HG02678 (cell line): Measurements from ENCODE around the gene PCSK7.

Experiments
- ATAC-seq: cut with Tn5 transposase; IDR thresholded peaks from one replicate; pipeline ENCODE4 v1.9.1; 2021; ENCODE audit warnings: mild to moderate bottlenecking, moderate library complexity; ENCODE audit not compliant: unreplicated experiment

The PCSK7 gene

GRCh38 chr11:117170210-117170609 lies 61.7 kb downstream of the PCSK7 start:
- no peak for ATAC-seq

- ATAC-seq: no peak
Observed at GRCh38 chr11:117169736-117170135, 62.1 kb downstream of the PCSK7 start.

DNA sequence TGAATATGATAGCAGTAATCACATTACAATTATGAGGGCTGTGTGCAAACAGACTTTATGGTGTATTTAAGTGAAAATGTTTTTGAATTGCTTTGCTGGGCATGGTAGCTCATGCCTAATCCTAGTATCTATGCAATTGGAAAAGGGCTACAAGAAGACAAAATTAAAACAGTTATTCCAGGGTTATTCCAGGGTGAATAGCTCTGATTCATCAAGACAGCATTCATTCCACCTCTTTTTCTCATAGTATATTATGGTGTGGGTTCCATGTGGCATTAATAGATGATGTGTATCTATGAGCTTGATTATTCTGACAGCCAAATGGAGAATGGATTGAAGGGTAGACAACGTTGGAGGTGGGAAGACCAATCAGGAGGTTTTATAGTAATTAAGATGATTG lies 65.4 kb downstream of the PCSK7 start:
- no peak for ATAC-seq

DNA sequence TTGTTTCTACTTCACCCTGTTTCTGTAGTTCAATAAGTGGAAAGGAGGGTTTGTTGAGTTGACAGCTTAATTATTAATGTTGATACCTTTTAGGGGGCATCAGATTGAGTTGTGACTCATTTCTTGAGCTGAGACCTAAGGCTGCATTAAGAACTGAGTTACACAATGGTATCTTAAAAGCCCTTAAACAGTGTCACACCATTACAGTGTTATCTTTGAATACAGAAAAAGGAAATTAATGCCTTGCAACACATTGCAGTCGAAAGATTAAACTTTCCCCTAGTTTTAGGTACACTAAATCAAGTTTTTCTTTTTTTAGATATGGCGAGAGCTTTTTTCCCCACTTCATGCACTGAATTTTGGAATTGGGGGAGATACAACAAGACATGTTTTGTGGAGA lies 71.0 kb downstream of the PCSK7 start:
- ATAC-seq: no peak

DNA sequence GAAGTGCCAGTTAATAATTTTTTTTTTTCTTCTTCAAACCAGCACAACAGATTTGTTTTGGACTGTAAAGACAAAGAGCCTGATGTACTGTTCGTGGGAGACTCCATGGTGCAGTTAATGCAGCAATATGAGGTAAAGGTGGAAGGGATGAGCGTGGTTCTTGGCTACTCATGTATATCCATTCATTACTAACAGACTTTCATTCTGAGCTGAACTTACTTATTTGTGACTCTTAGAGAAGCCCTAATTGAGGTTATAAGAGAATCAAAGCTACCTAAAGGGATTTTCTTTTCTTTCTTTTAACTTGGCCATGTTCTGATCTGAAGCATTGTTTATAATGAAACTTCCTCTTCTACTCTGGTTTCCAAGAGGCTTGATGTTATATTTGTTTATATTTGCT lies 72.0 kb downstream of the PCSK7 start:
- no peak for ATAC-seq

DNA sequence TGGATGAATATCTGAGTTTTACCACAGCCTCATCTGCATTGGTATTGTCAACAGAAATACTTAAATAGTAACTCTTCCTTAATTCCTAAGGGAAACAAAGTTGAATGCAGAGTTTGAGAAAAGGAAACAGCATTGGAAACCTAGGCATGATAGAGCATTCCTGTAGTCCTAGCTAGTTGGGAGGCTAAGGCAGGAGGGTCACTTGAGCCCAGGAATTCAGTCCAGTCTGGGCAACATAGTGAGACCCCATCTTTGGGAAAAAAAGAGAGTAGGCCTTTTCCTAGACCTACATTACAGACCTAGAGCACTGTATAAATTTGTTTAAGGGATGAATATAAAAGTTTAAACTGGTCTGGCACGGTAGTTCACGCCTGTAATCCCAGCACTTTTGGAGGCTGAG lies 74.4 kb downstream of the PCSK7 start:
- no peak for ATAC-seq

DNA sequence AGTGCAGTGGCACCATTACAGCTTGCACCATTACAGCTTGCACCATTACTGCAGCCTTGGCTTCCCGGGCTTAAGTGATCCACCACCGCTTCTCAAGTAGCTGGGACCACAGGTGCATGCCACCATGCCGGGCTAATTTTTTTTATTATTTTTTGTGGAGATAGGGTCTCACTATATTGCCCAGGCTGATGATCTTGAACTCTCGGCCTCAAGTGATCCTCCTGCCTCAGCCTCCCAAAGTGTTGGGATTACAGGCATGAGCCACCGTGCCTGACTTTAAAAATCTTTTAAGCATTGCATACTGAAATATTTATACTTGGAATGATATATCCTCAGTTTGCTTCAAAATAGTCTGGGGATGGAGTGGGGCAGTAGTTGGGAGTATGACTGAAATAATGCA lies 77.4 kb downstream of the PCSK7 start:
- ATAC-seq: no peak
